CD14-positive monocyte (primary cell): Measurements from ENCODE around the gene SLC7A10. TPM values are rescaled to one million over a fixed set of nuclear protein-coding genes. Genes with fewer than 3 reads are reported as not detected.
A peak's percentile ranks its signal among the peaks of the same experiment; 100 is the strongest.

Experiments used
- DNase-seq, 3 donors: peaks; one replicate each; pipeline ENCODE4 v3.0.0-alpha.2; 2011 to 2022
- H2AFZ ChIP-seq: 2 replicates; pipeline ENCODE4 v1.6.0; 2012; ENCODE audit warnings: mild to moderate bottlenecking, low read depth, low read length, inconsistent platforms; ENCODE audit not compliant: insufficient read depth, poor library complexity, severe bottlenecking
- H3K27ac ChIP-seq, 2 donors: 1 replicate in 1 of 2; 2 replicates in 1 of 2; pipeline ENCODE4 v1.5.1; 2012 to 2013; ENCODE audit warnings: low read length in 2 of 2, control low read depth in 1 of 2, inconsistent platforms in 1 of 2, low read depth in 1 of 2, mild to moderate bottlenecking in 1 of 2
- H3K27me3 ChIP-seq, 2 donors: one replicate each; pipeline versions ENCODE4 v1.6.0 to v1.6.1; 2011 to 2013; ENCODE audit warnings: low read length in 2 of 2; ENCODE audit not compliant: control insufficient read depth in 2 of 2, insufficient read depth in 2 of 2
- H3K36me3 ChIP-seq, 2 donors: replicated peaks in 1 of 2; 1 replicate in 1 of 2; 2 replicates in 1 of 2; pipeline versions ENCODE4 v1.5.1 to v1.6.1; 2012 to 2013; ENCODE audit warnings: low read length in 2 of 2, control low read depth in 1 of 2, inconsistent platforms in 1 of 2, mild to moderate bottlenecking in 1 of 2; ENCODE audit not compliant: insufficient read depth in 2 of 2, control insufficient read depth in 1 of 2
- H3K4me1 ChIP-seq, 2 donors: 1 replicate in 1 of 2; 2 replicates in 1 of 2; pipeline versions ENCODE4 v1.5.1 to v1.6.1; 2012 to 2013; ENCODE audit warnings: low read length in 2 of 2, control low read depth in 1 of 2, inconsistent platforms in 1 of 2, mild to moderate bottlenecking in 1 of 2, moderate library complexity in 1 of 2; ENCODE audit not compliant: insufficient read depth in 2 of 2, control insufficient read depth in 1 of 2
- H3K4me2 ChIP-seq: replicated peaks from 2 replicates; pipeline ENCODE3; 2012; ENCODE audit warnings: low read length, moderate library complexity, mild to moderate bottlenecking; ENCODE audit not compliant: poor library complexity, severe bottlenecking; ENCODE audit errors: extremely low read depth
- H3K4me3 ChIP-seq, 3 experiments: fragments of 200-600 bp in 1 of 3; sonication (generic) in 1 of 3; replicated peaks in 1 of 3; 1 replicate in 2 of 3; 2 replicates in 1 of 3; pipeline ENCODE4 v1.5.1; 2011 to 2013; ENCODE audit warnings: low read length in 3 of 3, mild to moderate bottlenecking in 3 of 3, control low read depth in 2 of 3, low read depth in 2 of 3, inconsistent platforms in 1 of 3, moderate library complexity in 1 of 3
- H3K79me2 ChIP-seq: 2 replicates; pipeline ENCODE4 v1.6.0; 2012; ENCODE audit warnings: mild to moderate bottlenecking, control low read depth, inconsistent platforms, low read length, moderate library complexity; ENCODE audit not compliant: insufficient read depth
- H3K9ac ChIP-seq: 2 replicates; pipeline ENCODE4 v1.6.0; 2017; ENCODE audit warnings: low read length, mild to moderate bottlenecking; ENCODE audit not compliant: insufficient read depth, poor library complexity, severe bottlenecking
- H3K9me3 ChIP-seq, 2 donors: replicated peaks in 1 of 2; 1 replicate in 1 of 2; 2 replicates in 1 of 2; pipeline versions ENCODE4 v1.5.1 to v1.6.1; 2012 to 2013; ENCODE audit warnings: low read length in 2 of 2, control low read depth in 1 of 2; ENCODE audit not compliant: control insufficient read depth in 1 of 2, insufficient read depth in 1 of 2
- H4K20me1 ChIP-seq: 2 replicates; pipeline ENCODE4 v1.6.0; 2012; ENCODE audit warnings: mild to moderate bottlenecking, low read length, control low read depth, moderate library complexity; ENCODE audit not compliant: insufficient read depth
- H3K27ac Mint-ChIP-seq, 7 donors: one replicate each; pipeline ENCODE4 v1.8.0; 2020; ENCODE audit warnings: mild to moderate bottlenecking in 7 of 7, mixed read lengths in 7 of 7, moderate library complexity in 6 of 7, inconsistent platforms in 2 of 7
- H3K27me3 Mint-ChIP-seq, 3 donors: one replicate each; pipeline ENCODE4 v1.8.0; 2021 to 2022; ENCODE audit warnings: low read depth in 3 of 3, mild to moderate bottlenecking in 3 of 3, mixed read lengths in 3 of 3, moderate library complexity in 3 of 3, inconsistent platforms in 1 of 3
- H3K36me3 Mint-ChIP-seq, 2 donors: one replicate each; pipeline ENCODE4 v1.8.0; 2020; ENCODE audit warnings: mixed read lengths in 2 of 2, inconsistent platforms in 1 of 2, mild to moderate bottlenecking in 1 of 2
- H3K4me1 Mint-ChIP-seq: one replicate; pipeline ENCODE4 v1.8.0; 2020; ENCODE audit warnings: mild to moderate bottlenecking, mixed read lengths
- H3K4me3 Mint-ChIP-seq, 2 donors: one replicate each; pipeline ENCODE4 v1.8.0; 2020; ENCODE audit warnings: mild to moderate bottlenecking in 2 of 2, mixed read lengths in 2 of 2, moderate library complexity in 1 of 2
- H3K9me3 Mint-ChIP-seq, 7 donors: one replicate each; pipeline ENCODE4 v1.8.0; 2020 to 2022; ENCODE audit warnings: mixed read lengths in 7 of 7, mild to moderate bottlenecking in 6 of 7, moderate library complexity in 6 of 7, inconsistent platforms in 2 of 7
- WGBS: methylation state at CpG from one replicate; pipeline ENCODE4 v1.1.5; 2013; ENCODE audit warnings: missing lambda C conversion rate; ENCODE audit not compliant: insufficient coverage; 5-methylcytosine and 5-hydroxymethylcytosine counted together
- intact Hi-C, 2 donors: fragments of 100-400 bp; cut with micrococcal nuclease; formaldehyde crosslinking; loops; one replicate each; pipeline versions ENCODE4 v1.15.0 to v1.15.1; 2023
- polyA plus RNA-seq, 3 donors: library from polyadenylated mRNA; depleted of rRNA in 1 of 3; unstranded in 2 of 3; stranded (reverse) in 1 of 3; fragments of 300-500 nt in 2 of 3; fragments of >200 nt in 1 of 3; fragmentation: Illumina TruSeq in 2 of 3; gene quantifications; 1 replicate in 2 of 3; 2 replicates in 1 of 3; pipeline ENCODE4 v1.2.3, GENCODE V29; 2012 to 2021
- TF ChIP-seq, protein P1 (sequence below): fragments of 200-600 bp; IDR thresholded peaks from one replicate; pipeline ENCODE4 v1.8.0; 2022; ENCODE audit warnings: antibody characterized with exemption, mild to moderate bottlenecking

SLC7A10 gene
- polyA plus RNA-seq, 3 donors, result 0.52 TPM; not detected in 2

GRCh38 chr19:33254245-33254824 lies 28.7 kb upstream of the SLC7A10 start:
- Histone ChIP-seq H3K9ac (no peak overlapping the region), H3K4me2 (no peak overlapping the region), H4K20me1 (no peaks in the 10 kb centered on the region), H3K36me3 (no peaks in the 10 kb centered on the region), H3K4me1 (peaks cover 43% of the 10 kb centered on the region in 2 donors), H3K27ac (no peak overlapping the region), H3K9me3 (peaks cover 0 to 4% of the 10 kb centered on the region in 2 donors), H3K27me3 (no peaks in the 10 kb centered on the region), H3K4me3 (no peak overlapping the region), H3K79me2 (no peaks in the 10 kb centered on the region), H2AFZ (peak overlapping the region; percentile 45)
- peak in 1 of 3 donors; percentile 16 for DNase-seq
- no peaks in the 10 kb centered on the region for H3K36me3 Mint-ChIP-seq
- peaks cover 0 to 5% (median 2%) of the 10 kb centered on the region in 7 donors for H3K9me3 Mint-ChIP-seq
- H3K27me3 Mint-ChIP-seq, result no peaks in the 10 kb centered on the region
- WGBS, result 55% methylated on average over 8 of the region's 13 CpGs
- intact Hi-C loops, result no loop called here
- no peak overlapping the region for H3K27ac Mint-ChIP-seq
- no peak overlapping the region for H3K4me3 Mint-ChIP-seq
- H3K4me1 Mint-ChIP-seq, result peaks cover 25% of the 10 kb centered on the region
- TF ChIP-seq, protein P1, sequence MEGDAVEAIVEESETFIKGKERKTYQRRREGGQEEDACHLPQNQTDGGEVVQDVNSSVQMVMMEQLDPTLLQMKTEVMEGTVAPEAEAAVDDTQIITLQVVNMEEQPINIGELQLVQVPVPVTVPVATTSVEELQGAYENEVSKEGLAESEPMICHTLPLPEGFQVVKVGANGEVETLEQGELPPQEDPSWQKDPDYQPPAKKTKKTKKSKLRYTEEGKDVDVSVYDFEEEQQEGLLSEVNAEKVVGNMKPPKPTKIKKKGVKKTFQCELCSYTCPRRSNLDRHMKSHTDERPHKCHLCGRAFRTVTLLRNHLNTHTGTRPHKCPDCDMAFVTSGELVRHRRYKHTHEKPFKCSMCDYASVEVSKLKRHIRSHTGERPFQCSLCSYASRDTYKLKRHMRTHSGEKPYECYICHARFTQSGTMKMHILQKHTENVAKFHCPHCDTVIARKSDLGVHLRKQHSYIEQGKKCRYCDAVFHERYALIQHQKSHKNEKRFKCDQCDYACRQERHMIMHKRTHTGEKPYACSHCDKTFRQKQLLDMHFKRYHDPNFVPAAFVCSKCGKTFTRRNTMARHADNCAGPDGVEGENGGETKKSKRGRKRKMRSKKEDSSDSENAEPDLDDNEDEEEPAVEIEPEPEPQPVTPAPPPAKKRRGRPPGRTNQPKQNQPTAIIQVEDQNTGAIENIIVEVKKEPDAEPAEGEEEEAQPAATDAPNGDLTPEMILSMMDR, result no peak

- Histone ChIP-seq H3K4me1 (peaks cover 48 to 51% of the 10 kb centered on the region in 2 donors), H3K27ac (no peak overlapping the region), H2AFZ (no peak overlapping the region), H3K4me2 (no peak overlapping the region), H3K9me3 (peaks cover 0 to 4% of the 10 kb centered on the region in 2 donors), H3K79me2 (no peaks in the 10 kb centered on the region), H3K9ac (no peak overlapping the region), H3K4me3 (no peak overlapping the region), H4K20me1 (no peaks in the 10 kb centered on the region), H3K27me3 (no peaks in the 10 kb centered on the region), H3K36me3 (no peaks in the 10 kb centered on the region)
- TF ChIP-seq, protein P1, result no peak
- Mint-ChIP-seq H3K27me3 (no peaks in the 10 kb centered on the region), H3K4me1 (peaks cover 33% of the 10 kb centered on the region), H3K9me3 (peaks cover 0 to 4% (median under 1%) of the 10 kb centered on the region in 7 donors), H3K4me3 (no peak overlapping the region), H3K27ac (no peak overlapping the region), H3K36me3 (no peaks in the 10 kb centered on the region)
- peak; percentile 50 to 79 (median 74) for DNase-seq
- intact Hi-C loops, result no loop called here
- WGBS, result 41% methylated on average over 7 of the region's 8 CpGs
Measured at GRCh38 chr19:33252971-33253370, 27.3 kb upstream of the SLC7A10 start.
